Brain microvascular endothelial cell (primary cell): ENCODE results near the gene FANCD2.

Source experiments
- DNase-seq: peaks from one replicate; pipeline ENCODE4 v3.0.0-alpha.2; 2020
- H3K27ac ChIP-seq: fragments of 250-450 bp; sonication (Bioruptor Pico); 2 replicates; pipeline ENCODE4 v1.5.1; 2020; ENCODE audit warnings: mild to moderate bottlenecking, moderate library complexity
- H3K27me3 ChIP-seq: fragments of 250-450 bp; sonication (Bioruptor Pico); replicated peaks from 2 replicates; pipeline ENCODE4 v1.5.1; 2020; ENCODE audit warnings: mild to moderate bottlenecking
- H3K36me3 ChIP-seq: fragments of 250-450 bp; sonication (Bioruptor Pico); replicated peaks from 2 replicates; pipeline ENCODE4 v1.5.1; 2020; ENCODE audit warnings: mild to moderate bottlenecking
- H3K4me3 ChIP-seq: 2 replicates; pipeline ENCODE4 v1.5.1; 2011; ENCODE audit warnings: low read depth, mild to moderate bottlenecking, control low read depth, low read length, moderate library complexity
- CTCF ChIP-seq: IDR thresholded peaks from 2 replicates; pipeline ENCODE4 v1.5.1; 2011; ENCODE audit warnings: low read depth, mild to moderate bottlenecking, moderate library complexity, low read length, control low read depth, inconsistent platforms; ENCODE audit errors: missing control alignments
- in situ Hi-C: cut with HindIII; loops from 2 replicates; pipeline ENCODE4 v1.10.0; 2017; ENCODE audit warnings: low sequenced_read_pairs, low pct_ligation_motif_present

Gene FANCD2

GRCh38 chr3:10108091-10108490 is 81.9 kb downstream of the FANCD2 start, which contains the start of gene FANCD2OS:
TSS of gene FANCD2OS (minus strand) at chr3:10108255. CDS start at chr3:10104774, 3,481 bp downstream.
- no peaks in the 10 kb centered on the region for H3K36me3 ChIP-seq
- no peak for TF ChIP-seq CTCF
- in situ Hi-C loops = no loop called here
- H3K27me3 ChIP-seq = no peaks in the 10 kb centered on the region
- no peak for DNase-seq
- no peak within 1 kb of the TSS for H3K27ac ChIP-seq
- H3K4me3 ChIP-seq = no peak within 1 kb of the TSS

GRCh38 chr3:10115326-10116137 is 89.3 kb downstream of the FANCD2 start, which contains the start of gene BRK1:
TSS of gene BRK1 (plus strand) at chr3:10115675. CDS start at chr3:10115702, 27 bp downstream.
- no peaks in the 10 kb centered on the region for H3K27me3 ChIP-seq
- peak; percentile 95 for DNase-seq
- TF ChIP-seq CTCF = no peak
- in situ Hi-C loops = no loop called here
- H3K4me3 ChIP-seq = peak within 1 kb of the TSS; percentile 99
- peak within 1 kb of the TSS; percentile 68 for H3K27ac ChIP-seq
- H3K36me3 ChIP-seq = no peaks in the 10 kb centered on the region

GRCh38 chr3:10116138-10116460 is 89.9 kb downstream of the FANCD2 start:
- Histone ChIP-seq H3K36me3 (peaks cover 2% of the 10 kb centered on the region), H3K27me3 (no peaks in the 10 kb centered on the region), H3K4me3 (peak overlapping the region; percentile 99), H3K27ac (peak overlapping the region; percentile 68)
- TF ChIP-seq CTCF = peak; percentile 6
- peak; percentile 53 for DNase-seq
- in situ Hi-C loops = no loop called here

- Histone ChIP-seq H3K36me3 (peaks cover 2% of the 10 kb centered on the region), H3K4me3 (no peak overlapping the region), H3K27me3 (no peaks in the 10 kb centered on the region), H3K27ac (no peak overlapping the region)
- in situ Hi-C loops = no loop called here
- DNase-seq = no peak
- TF ChIP-seq CTCF = no peak
These were observed 90.7 kb downstream of the FANCD2 start for GRCh38 chr3:10116928-10117327.

- in situ Hi-C loops = no loop called here
- Histone ChIP-seq H3K27ac (no peak overlapping the region), H3K27me3 (no peaks in the 10 kb centered on the region), H3K4me3 (no peak overlapping the region), H3K36me3 (peaks cover 4% of the 10 kb centered on the region)
- TF ChIP-seq CTCF = no peak
- DNase-seq = no peak
These were observed 93.1 kb downstream of the FANCD2 start for GRCh38 chr3:10119376-10119775.

- Histone ChIP-seq H3K4me3 (no peak overlapping the region), H3K36me3 (peaks cover 13% of the 10 kb centered on the region), H3K27ac (no peak overlapping the region), H3K27me3 (no peaks in the 10 kb centered on the region)
- no peak for DNase-seq
- in situ Hi-C loops = no loop called here
- no peak for TF ChIP-seq CTCF
These were observed 94.8 kb downstream of the FANCD2 start for GRCh38 chr3:10121064-10121463.
